Activated B cell treated with CpG ODN at 0.5 μM for 24 hours (primary cell): ENCODE results near the gene SOX6. TPM values are rescaled to one million over a fixed set of nuclear protein-coding genes. Genes with fewer than 3 reads are reported as not detected.

Experiments
- ATAC-seq: fragments of 200-7000 bp; cut with Tn5 transposase; one replicate; pipeline ENCODE4 v1.10.0; 2021; ENCODE audit warnings: low read depth, mild to moderate bottlenecking, moderate library complexity
- CTCF ChIA-PET: fragments of 350-600 bp; sonication (Branson Sonifier 250); formaldehyde crosslinking; loops from one replicate; lab custom pipeline; 2021; ENCODE audit warnings: antibody characterized with exemption; lab: Charles Lee
- POLR2A ChIA-PET: fragments of 350-600 bp; sonication (Branson Sonifier 250); formaldehyde crosslinking; loops from one replicate; lab custom pipeline; 2021; ENCODE audit warnings: antibody characterized with exemption; lab: Charles Lee
- DNase-seq: peaks from one replicate; pipeline ENCODE4 v3.0.0; 2022
- H3K27ac Mint-ChIP-seq: one replicate; pipeline ENCODE4 v1.8.0; 2020; ENCODE audit warnings: mixed read lengths
- H3K27me3 Mint-ChIP-seq: one replicate; pipeline ENCODE4 v1.8.0; 2021; ENCODE audit warnings: mixed read lengths
- H3K36me3 Mint-ChIP-seq: one replicate; pipeline ENCODE4 v1.8.0; 2021; ENCODE audit warnings: low read depth, mixed read lengths
- H3K4me1 Mint-ChIP-seq: one replicate; pipeline ENCODE4 v1.8.0; 2021; ENCODE audit warnings: mixed read lengths
- H3K4me3 Mint-ChIP-seq: one replicate; pipeline ENCODE4 v1.8.0; 2020; ENCODE audit warnings: mild to moderate bottlenecking, mixed read lengths
- H3K9me3 Mint-ChIP-seq: one replicate; pipeline ENCODE4 v1.8.0; 2020; ENCODE audit warnings: mixed read lengths
- CTCF ChIP-seq: fragments of 200-600 bp; IDR thresholded peaks from one replicate; pipeline ENCODE4 v1.8.0; 2022; ENCODE audit warnings: antibody characterized with exemption, mild to moderate bottlenecking
- intact Hi-C: fragments of 100-400 bp; cut with micrococcal nuclease; formaldehyde crosslinking; loops from one replicate; pipeline ENCODE4 v1.15.1; 2024
- total RNA-seq: library from RNA; stranded (reverse); gene quantifications from 2 replicates; pipeline ENCODE4 v1.2.3, GENCODE V29; 2022

The SOX6 gene
- total RNA-seq, 1 donor from 2014 or later, result not detected

GRCh38 chr11:16173798-16174197 lies 182.5 kb downstream of the SOX6 start:
- intact Hi-C loops, result no loop called here
- Mint-ChIP-seq H3K4me1 (no peaks in the 10 kb centered on the region), H3K36me3 (no peaks in the 10 kb centered on the region), H3K4me3 (no peak overlapping the region), H3K27me3 (no peaks in the 10 kb centered on the region), H3K27ac (no peak overlapping the region), H3K9me3 (peaks cover 2% of the 10 kb centered on the region)
- ChIA-PET CTCF (no interaction called here), POLR2A (no interaction called here)
- no peak for ATAC-seq
- DNase-seq, result no peak
- TF ChIP-seq CTCF, result no peak

DNA sequence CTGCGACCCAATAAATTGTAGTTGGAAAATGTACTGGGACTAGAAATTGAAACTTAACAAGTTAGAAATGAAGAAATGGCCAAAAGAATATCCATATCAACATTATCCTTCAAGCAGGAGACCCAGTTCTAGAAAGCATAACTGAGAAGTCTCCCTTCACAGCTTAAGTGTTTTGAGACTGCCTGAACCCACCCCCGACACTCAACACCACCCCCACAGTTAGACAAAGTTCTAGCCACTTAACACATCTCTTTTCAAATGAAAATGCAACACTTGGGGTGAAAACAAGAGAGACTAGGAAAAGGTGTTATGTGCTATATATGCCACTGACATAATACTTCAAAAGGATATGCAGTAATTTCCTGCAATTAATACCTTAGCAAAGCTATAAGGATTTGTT lies 184.5 kb downstream of the SOX6 start:
- no peak for ATAC-seq
- Mint-ChIP-seq H3K27ac (no peak overlapping the region), H3K36me3 (no peaks in the 10 kb centered on the region), H3K4me3 (no peak overlapping the region), H3K27me3 (no peaks in the 10 kb centered on the region), H3K9me3 (peaks cover 2% of the 10 kb centered on the region), H3K4me1 (no peaks in the 10 kb centered on the region)
- TF ChIP-seq CTCF, result no peak
- intact Hi-C loops, result no loop called here
- DNase-seq, result no peak
- POLR2A ChIA-PET, result no interaction called here
- CTCF ChIA-PET, result no interaction called here

DNA sequence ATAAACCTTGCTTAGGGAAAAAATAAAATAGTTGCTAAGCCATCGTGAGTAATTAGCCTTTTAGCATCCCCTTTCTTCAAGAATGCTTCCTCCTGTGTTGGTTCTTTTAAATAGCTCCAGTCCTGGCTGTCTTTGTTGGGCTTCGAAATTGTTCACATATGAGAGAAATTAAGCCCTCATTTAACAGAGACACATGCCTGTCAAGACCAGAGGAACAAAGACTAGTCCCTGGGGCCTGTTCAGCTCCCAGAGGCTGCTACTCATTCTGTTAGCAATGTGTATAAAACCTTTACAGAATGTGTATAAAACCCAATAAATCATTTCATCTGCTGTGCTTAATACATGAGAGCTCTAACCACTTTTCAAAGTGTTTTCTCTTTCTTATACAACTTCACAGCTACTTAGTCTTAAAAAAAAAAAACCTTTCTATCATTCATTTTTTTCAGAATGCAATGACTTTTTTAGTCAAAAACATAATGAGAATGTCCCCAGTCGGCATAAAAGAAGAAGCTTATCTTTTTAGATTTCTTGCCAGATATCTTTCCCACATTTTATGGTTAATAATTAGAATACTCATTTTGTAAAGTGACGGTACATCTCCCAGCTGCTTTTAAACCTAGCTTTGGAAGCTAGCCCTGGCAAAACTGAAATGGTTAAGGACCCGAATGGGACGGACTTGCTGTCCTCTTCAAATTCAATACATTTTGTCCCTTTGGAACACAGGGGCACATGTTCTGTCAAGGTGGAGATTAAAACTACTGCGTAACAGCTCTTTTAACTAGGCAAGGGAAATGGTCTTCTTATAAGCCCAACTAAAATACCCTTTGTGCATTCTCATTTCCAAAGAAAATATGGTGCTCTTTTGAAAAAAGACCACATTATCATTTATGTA lies 186.1 kb downstream of the SOX6 start:
- H3K4me3 Mint-ChIP-seq, result no peak overlapping the region
- CTCF ChIA-PET, result no interaction called here

DNA sequence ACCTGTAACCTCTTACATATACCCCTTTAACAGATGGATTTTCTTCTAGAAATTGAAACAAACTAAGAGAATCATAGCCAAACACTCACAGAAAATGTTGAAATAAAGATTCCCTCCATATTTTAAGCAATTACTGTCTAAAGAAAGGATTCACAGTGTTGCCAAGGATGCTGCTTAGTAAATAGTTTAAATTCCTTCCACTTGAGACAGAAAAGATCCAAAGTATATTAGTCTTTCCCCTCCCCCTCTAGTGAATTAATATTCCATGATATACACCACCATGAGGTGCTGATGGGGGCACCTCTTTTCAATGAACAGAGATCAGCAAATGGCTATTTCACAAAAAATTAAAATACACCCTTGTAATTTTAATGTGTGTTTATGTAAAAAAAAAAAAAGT lies 186.8 kb downstream of the SOX6 start:
- Mint-ChIP-seq H3K9me3 (no peaks in the 10 kb centered on the region), H3K27me3 (no peaks in the 10 kb centered on the region), H3K4me3 (no peak overlapping the region), H3K36me3 (no peaks in the 10 kb centered on the region), H3K4me1 (no peaks in the 10 kb centered on the region), H3K27ac (no peak overlapping the region)
- CTCF ChIA-PET, result no interaction called here
- POLR2A ChIA-PET, result no interaction called here
- TF ChIP-seq CTCF, result no peak
- no peak for DNase-seq
- intact Hi-C loops, result no loop called here
- ATAC-seq, result no peak

More for the DNA sequence above, 186.1 kb downstream of the SOX6 start:
- H3K36me3 Mint-ChIP-seq, result no peaks in the 10 kb centered on the region
- POLR2A ChIA-PET, result no interaction called here
- H3K9me3 Mint-ChIP-seq, result no peaks in the 10 kb centered on the region
- no peak for DNase-seq
- intact Hi-C loops, result no loop called here
- no peaks in the 10 kb centered on the region for H3K4me1 Mint-ChIP-seq
- no peak for TF ChIP-seq CTCF
- no peak for ATAC-seq
- no peaks in the 10 kb centered on the region for H3K27me3 Mint-ChIP-seq
- no peak overlapping the region for H3K27ac Mint-ChIP-seq

GRCh38 chr11:16167706-16168487 lies 188.4 kb downstream of the SOX6 start:
- H3K36me3 Mint-ChIP-seq, result no peaks in the 10 kb centered on the region
- ATAC-seq (no peak), DNase-seq (no peak)
- no peaks in the 10 kb centered on the region for H3K27me3 Mint-ChIP-seq
- ChIA-PET CTCF (no interaction called here), POLR2A (no interaction called here)
- H3K4me1 Mint-ChIP-seq, result no peaks in the 10 kb centered on the region
- no peak overlapping the region for H3K4me3 Mint-ChIP-seq
- intact Hi-C loops, result no loop called here
- no peak for TF ChIP-seq CTCF
- H3K27ac Mint-ChIP-seq, result no peak overlapping the region
- no peaks in the 10 kb centered on the region for H3K9me3 Mint-ChIP-seq
